Measurements from ENCODE around the gene MTHFD2L. TPM values are rescaled to one million over a fixed set of nuclear protein-coding genes. Genes with fewer than 3 reads are reported as not detected.

Gene MTHFD2L
- total RNA-seq, 1 donor from 2014 or later = 13.6 TPM

DNA sequence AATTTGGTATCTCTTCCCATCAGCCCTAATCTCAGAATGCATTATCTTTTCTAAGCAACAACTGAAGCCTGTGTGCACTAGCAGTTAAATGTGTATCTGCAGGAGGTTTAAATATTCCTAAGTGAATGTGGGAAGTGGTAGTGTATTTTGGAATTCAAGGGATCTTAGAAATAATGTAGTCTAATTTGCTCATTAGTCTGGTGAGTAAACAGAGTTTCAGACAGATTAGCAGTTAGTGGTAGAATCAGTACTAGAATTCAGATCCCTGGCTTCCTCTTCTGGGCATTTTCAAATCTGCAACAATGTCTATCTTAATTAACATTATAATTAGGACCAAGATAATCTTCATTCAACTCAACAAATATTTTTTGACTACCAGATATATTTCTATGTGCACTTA, 47.2 kb upstream of the MTHFD2L start:
- Mint-ChIP-seq H3K36me3 (ENCODE audit: low read depth, unreplicated experiment) (no peaks in the 10 kb centered on the region), H3K4me3 (ENCODE audit: unreplicated experiment) (no peak overlapping the region), H3K4me1 (ENCODE audit: unreplicated experiment) (peaks cover 18% of the 10 kb centered on the region), H3K27me3 (ENCODE audit: unreplicated experiment) (no peaks in the 10 kb centered on the region), H3K27ac (ENCODE audit: unreplicated experiment) (no peak overlapping the region), H3K9me3 (ENCODE audit: unreplicated experiment) (no peaks in the 10 kb centered on the region)
- TF ChIP-seq CTCF (IDR thresholded peaks at IDR 0.05; ENCODE audit: unreplicated experiment) = no peak
- no peak for DNase-seq (ENCODE audit: low spot score)

GRCh38 chr4:74111306-74111975, 46.5 kb upstream of the MTHFD2L start:
- no peak for DNase-seq (ENCODE audit: low spot score)
- Mint-ChIP-seq H3K27ac (ENCODE audit: unreplicated experiment) (no peak overlapping the region), H3K9me3 (ENCODE audit: unreplicated experiment) (no peaks in the 10 kb centered on the region), H3K27me3 (ENCODE audit: unreplicated experiment) (no peaks in the 10 kb centered on the region), H3K4me3 (ENCODE audit: unreplicated experiment) (no peak overlapping the region), H3K4me1 (ENCODE audit: unreplicated experiment) (peaks cover 19% of the 10 kb centered on the region), H3K36me3 (ENCODE audit: low read depth, unreplicated experiment) (no peaks in the 10 kb centered on the region)
- no peak for TF ChIP-seq CTCF (IDR thresholded peaks at IDR 0.05; ENCODE audit: unreplicated experiment)

GRCh38 chr4:74111990-74112389, 45.9 kb upstream of the MTHFD2L start:
- TF ChIP-seq CTCF (IDR thresholded peaks at IDR 0.05; ENCODE audit: unreplicated experiment) = no peak
- peaks cover 24% of the 10 kb centered on the region for H3K4me1 Mint-ChIP-seq (ENCODE audit: unreplicated experiment)
- no peaks in the 10 kb centered on the region for H3K36me3 Mint-ChIP-seq (ENCODE audit: low read depth, unreplicated experiment)
- H3K27ac Mint-ChIP-seq (ENCODE audit: unreplicated experiment) = no peak overlapping the region
- peaks cover 4% of the 10 kb centered on the region for H3K27me3 Mint-ChIP-seq (ENCODE audit: unreplicated experiment)
- no peak for DNase-seq (ENCODE audit: low spot score)
- no peaks in the 10 kb centered on the region for H3K9me3 Mint-ChIP-seq (ENCODE audit: unreplicated experiment)
- H3K4me3 Mint-ChIP-seq (ENCODE audit: unreplicated experiment) = no peak overlapping the region

DNA sequence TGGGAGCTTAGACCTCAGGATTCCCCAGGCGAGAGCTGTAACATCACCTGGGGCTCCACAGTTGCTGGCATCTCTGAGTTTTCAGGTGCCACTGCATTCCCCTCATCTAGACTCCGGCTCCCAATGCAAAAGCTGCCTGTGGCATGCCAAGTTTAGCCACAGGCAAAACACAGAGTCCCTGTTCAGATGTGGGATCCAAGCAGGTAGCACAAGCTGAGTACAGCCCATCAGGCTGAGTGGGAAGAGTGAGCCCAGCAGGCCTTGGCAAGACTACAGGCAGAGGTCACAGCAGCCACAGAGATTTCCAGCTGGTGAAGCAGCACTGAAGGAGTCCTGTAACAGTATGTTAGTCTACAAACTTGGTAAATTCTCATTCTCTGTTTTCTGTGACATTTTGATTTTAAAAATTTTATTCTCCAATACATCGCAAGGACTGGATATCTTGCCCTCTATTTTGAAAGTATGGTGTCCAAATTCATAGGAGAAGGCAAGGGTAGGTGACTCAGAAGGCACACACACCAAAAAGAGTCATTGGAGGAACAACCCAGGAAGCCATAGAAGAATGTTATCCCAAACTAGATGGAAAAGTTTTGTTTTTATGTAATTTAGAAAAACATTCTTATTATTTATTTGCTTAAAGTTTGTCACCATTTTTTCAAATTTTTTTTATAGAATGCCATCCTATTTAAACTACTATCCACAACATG, 45.4 kb upstream of the MTHFD2L start:
- no peak for TF ChIP-seq CTCF (IDR thresholded peaks at IDR 0.05; ENCODE audit: unreplicated experiment)
- H3K27ac Mint-ChIP-seq (ENCODE audit: unreplicated experiment) = no peak overlapping the region
- no peak for DNase-seq (ENCODE audit: low spot score)
- H3K4me3 Mint-ChIP-seq (ENCODE audit: unreplicated experiment) = no peak overlapping the region
- no peaks in the 10 kb centered on the region for H3K36me3 Mint-ChIP-seq (ENCODE audit: low read depth, unreplicated experiment)
- peaks cover 4% of the 10 kb centered on the region for H3K27me3 Mint-ChIP-seq (ENCODE audit: unreplicated experiment)
- peaks cover 30% of the 10 kb centered on the region for H3K4me1 Mint-ChIP-seq (ENCODE audit: unreplicated experiment)
- H3K9me3 Mint-ChIP-seq (ENCODE audit: unreplicated experiment) = no peaks in the 10 kb centered on the region

- no peaks in the 10 kb centered on the region for H3K36me3 Mint-ChIP-seq (ENCODE audit: low read depth, unreplicated experiment)
- peaks cover 27% of the 10 kb centered on the region for H3K4me1 Mint-ChIP-seq (ENCODE audit: unreplicated experiment)
- no peak for TF ChIP-seq CTCF (IDR thresholded peaks at IDR 0.05; ENCODE audit: unreplicated experiment)
Measured at GRCh38 chr4:74114234-74114633, 43.7 kb upstream of the MTHFD2L start.

More at GRCh38 chr4:74114234-74114633, 43.7 kb upstream of the MTHFD2L start:
- DNase-seq (ENCODE audit: low spot score) = no peak
- no peaks in the 10 kb centered on the region for H3K9me3 Mint-ChIP-seq (ENCODE audit: unreplicated experiment)
- no peak overlapping the region for H3K4me3 Mint-ChIP-seq (ENCODE audit: unreplicated experiment)
- peaks cover 6% of the 10 kb centered on the region for H3K27me3 Mint-ChIP-seq (ENCODE audit: unreplicated experiment)
- H3K27ac Mint-ChIP-seq (ENCODE audit: unreplicated experiment) = no peak overlapping the region

Data from endothelial cell (in vitro differentiated cells).